Effector CD8-positive, alpha-beta T cell (primary cell): ENCODE data around the gene ETV1.

Experiments used
- DNase-seq: peaks from one replicate; lab custom pipeline; 2025; lab: John Stamatoyannopoulos, UW
- total RNA-seq, 4 experiments: gene quantifications; one replicate each; lab custom pipeline; 2026; lab: John Stamatoyannopoulos, UW

The ETV1 gene
- 0 to 0.39 (median 0.13) reads per million in 4 experiments for total RNA-seq

GRCh38 chr7:13989126-13989948 is at the start of gene ETV1:
Gene ETV1, minus strand, starts transcription at chr7:13989666. Its CDS starts 614 bp downstream, at chr7:13989052.
- DNase-seq, result no peak

GRCh38 chr7:14024406-14024805 is 34.9 kb upstream of the ETV1 start:
- no peak for DNase-seq

- DNase-seq, result no peak
Observed at GRCh38 chr7:14023838-14024237, 34.4 kb upstream of the ETV1 start.

- DNase-seq, result no peak
Observed at GRCh38 chr7:14023342-14023741, 33.9 kb upstream of the ETV1 start.

- DNase-seq, result no peak
Observed at GRCh38 chr7:14021069-14021468, 31.6 kb upstream of the ETV1 start.

GRCh38 chr7:14020339-14020900 is 31.0 kb upstream of the ETV1 start:
- no peak for DNase-seq

GRCh38 chr7:14018751-14019150 is 29.3 kb upstream of the ETV1 start:
- DNase-seq, result no peak

- no peak for DNase-seq
Observed at GRCh38 chr7:14016950-14017349, 27.5 kb upstream of the ETV1 start.

- DNase-seq, result no peak
Observed at GRCh38 chr7:14013898-14014297, 24.4 kb upstream of the ETV1 start.

GRCh38 chr7:14009453-14010418 is 20.3 kb upstream of the ETV1 start:
- DNase-seq, result no peak

- DNase-seq, result no peak
Observed at GRCh38 chr7:14001139-14001538, 11.7 kb upstream of the ETV1 start.

- DNase-seq, result no peak
Observed at GRCh38 chr7:14000247-14000646, 10.8 kb upstream of the ETV1 start.

GRCh38 chr7:13998866-13999265 is 9.4 kb upstream of the ETV1 start:
- DNase-seq, result no peak

- no peak for DNase-seq
Observed at GRCh38 chr7:13992596-13992964, 3.1 kb upstream of the ETV1 start.

GRCh38 chr7:13991791-13992595 is 2.5 kb upstream of the ETV1 start:
- no peak for DNase-seq

GRCh38 chr7:13990984-13991790 is 1.7 kb upstream of the ETV1 start:
- no peak for DNase-seq

- no peak for DNase-seq
Observed at GRCh38 chr7:13990319-13990983, 985 bp upstream of the ETV1 start.

GRCh38 chr7:13989949-13990305 is 461 bp upstream of the ETV1 start:
- no peak for DNase-seq

- no peak for DNase-seq
Observed at GRCh38 chr7:13988731-13989125, 738 bp downstream of the ETV1 start.

- DNase-seq, result no peak
Observed at GRCh38 chr7:13988065-13988464, 1.4 kb downstream of the ETV1 start.
